ENCODE measurements around the gene PAK2. TPM values are rescaled to one million over a fixed set of nuclear protein-coding genes. Genes with fewer than 3 reads are reported as not detected.
A peak's percentile ranks its signal among the peaks of the same experiment; 100 is the strongest.

Gene PAK2
- total and polyA plus RNA-seq, 9 of the 15 experiments (the other 6 are each of a cell fraction or from before 2014, with no cell fraction given) = 13.2 to 72.4 (median 35.7) TPM

- TF ChIP-seq ZNF512 (tag; IDR thresholded peaks at IDR 0.05) = 0 out of 2 replicates have a peak, but pooled peaks have one; percentile 47
- peak; percentile 43; the same call in 1 of the 2 replicates for TF ChIP-seq NCOA1 (IDR thresholded peaks at IDR 0.05; ENCODE audit: low read depth)
- peak; percentile 38; the same call in 1 of the 2 replicates for TF ChIP-seq NKRF (IDR thresholded peaks at IDR 0.05; ENCODE audit: borderline replicate concordance)
- 0 out of 2 replicates have a peak, but pooled peaks have one; percentile 67 for TF ChIP-seq ZBTB43 (CRISPR knock-in tag; IDR thresholded peaks at IDR 0.05)
- TF ChIP-seq MYNN (IDR thresholded peaks at IDR 0.05) = no peak
- no peak for TF ChIP-seq MYNN (CRISPR knock-in tag; IDR thresholded peaks at IDR 0.05)
- TF ChIP-seq MNT (conservative IDR thresholded peaks at IDR 0.05) = peak; percentile 64 to 81
- TF ChIP-seq TRIM24 (IDR thresholded peaks at IDR 0.05) = 0 out of 4 replicates have a peak, but pooled peaks of 1 of the 2 experiments have one; percentile 37
- no peak for TF ChIP-seq ELK1 (CRISPR knock-in tag; IDR thresholded peaks at IDR 0.05)
- peak; percentile 100 for TF ChIP-seq MECOM (CRISPR knock-in tag; IDR thresholded peaks at IDR 0.05)
- TF ChIP-seq RFX5 (IDR thresholded peaks at IDR 0.05; ENCODE audit: low read depth, low read length) = no peak
- TF ChIP-seq PURB (CRISPR knock-in tag; IDR thresholded peaks at IDR 0.05; ENCODE audit: low read depth) = no peak
- peak; percentile 99 for TF ChIP-seq ZNF212 (CRISPR knock-in tag; IDR thresholded peaks at IDR 0.05)
- TF ChIP-seq TSHZ1 (CRISPR knock-in tag; IDR thresholded peaks at IDR 0.05) = peak; percentile 99
- TF ChIP-seq SOX6 (IDR thresholded peaks at IDR 0.05) = peak; percentile 73
- peak; percentile 100 for TF ChIP-seq SMAD3 (CRISPR knock-in tag; conservative IDR thresholded peaks at IDR 0.05)
Measured at GRCh38 chr3:196842567-196843434, 103.1 kb downstream of the PAK2 start (continued).
